Erythroblast (primary cell): ENCODE results near the gene CDX2.
"Not testable (repeated sequence)": the region's sequence is repeated elsewhere in the genome, so short reads cannot be mapped to it uniquely, and the experiment has no call there.

ENCODE experiments used
- GATA1 ChIP-seq: IDR thresholded peaks from 2 replicates; pipeline ENCODE4 v1.6.1; 2011; ENCODE audit warnings: low read depth, mild to moderate bottlenecking, control low read depth, low read length, moderate library complexity
- POLR2A ChIP-seq: IDR thresholded peaks from 2 replicates; pipeline ENCODE4 v1.6.1; 2011; ENCODE audit warnings: mild to moderate bottlenecking, low read length

GRCh38 chr13:27964206-27964605, 4.9 kb downstream of the CDX2 start:
- not testable (repeated sequence) for TF ChIP-seq POLR2A, GATA1
